ENCODE measurements around the gene C14orf180. TPM values are rescaled to one million over a fixed set of nuclear protein-coding genes. Genes with fewer than 3 reads are reported as not detected.

C14orf180 gene
- total RNA-seq, 6 experiments from 2014 or later, result not detected

DNA sequence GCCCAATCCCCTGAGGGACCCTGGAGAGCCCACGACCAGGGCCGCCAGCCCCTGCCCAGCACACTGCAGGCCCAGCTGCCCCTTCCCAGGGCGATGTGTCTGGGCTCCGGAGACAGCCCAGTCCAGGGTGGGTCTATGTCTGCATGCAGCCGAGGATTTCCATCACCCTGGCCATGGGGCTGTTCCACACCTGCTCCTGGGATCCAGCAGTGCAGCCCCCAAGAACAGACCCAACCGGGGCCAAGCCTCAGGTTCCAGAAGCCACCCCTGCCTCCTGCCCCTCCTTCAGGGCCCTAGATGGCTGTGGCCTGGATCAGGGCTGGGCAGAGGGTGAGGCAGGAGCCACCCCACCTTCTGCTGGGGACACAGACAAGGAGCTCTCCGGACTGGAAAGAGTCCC, 11.5 kb downstream of the C14orf180 start:
- no peak for DNase-seq
- TF ChIP-seq, protein P1, sequence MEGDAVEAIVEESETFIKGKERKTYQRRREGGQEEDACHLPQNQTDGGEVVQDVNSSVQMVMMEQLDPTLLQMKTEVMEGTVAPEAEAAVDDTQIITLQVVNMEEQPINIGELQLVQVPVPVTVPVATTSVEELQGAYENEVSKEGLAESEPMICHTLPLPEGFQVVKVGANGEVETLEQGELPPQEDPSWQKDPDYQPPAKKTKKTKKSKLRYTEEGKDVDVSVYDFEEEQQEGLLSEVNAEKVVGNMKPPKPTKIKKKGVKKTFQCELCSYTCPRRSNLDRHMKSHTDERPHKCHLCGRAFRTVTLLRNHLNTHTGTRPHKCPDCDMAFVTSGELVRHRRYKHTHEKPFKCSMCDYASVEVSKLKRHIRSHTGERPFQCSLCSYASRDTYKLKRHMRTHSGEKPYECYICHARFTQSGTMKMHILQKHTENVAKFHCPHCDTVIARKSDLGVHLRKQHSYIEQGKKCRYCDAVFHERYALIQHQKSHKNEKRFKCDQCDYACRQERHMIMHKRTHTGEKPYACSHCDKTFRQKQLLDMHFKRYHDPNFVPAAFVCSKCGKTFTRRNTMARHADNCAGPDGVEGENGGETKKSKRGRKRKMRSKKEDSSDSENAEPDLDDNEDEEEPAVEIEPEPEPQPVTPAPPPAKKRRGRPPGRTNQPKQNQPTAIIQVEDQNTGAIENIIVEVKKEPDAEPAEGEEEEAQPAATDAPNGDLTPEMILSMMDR (IDR thresholded peaks at IDR 0.05), result no peak
- H3K4me3 Mint-ChIP-seq, result peak overlapping the region; percentile 74; the same call in 1 of the 2 replicates
- H3K9me3 Mint-ChIP-seq, result no peaks in the 10 kb centered on the region
- peaks cover 7% of the 10 kb centered on the region for H3K4me1 Mint-ChIP-seq (ENCODE audit: low read depth)
- H3K27ac Mint-ChIP-seq, result no peak overlapping the region
- no peaks in the 10 kb centered on the region for H3K36me3 Mint-ChIP-seq (ENCODE audit: low read depth)
- H3K27me3 Mint-ChIP-seq (ENCODE audit: insufficient read depth), result peaks cover 23% of the 10 kb centered on the region

DNA sequence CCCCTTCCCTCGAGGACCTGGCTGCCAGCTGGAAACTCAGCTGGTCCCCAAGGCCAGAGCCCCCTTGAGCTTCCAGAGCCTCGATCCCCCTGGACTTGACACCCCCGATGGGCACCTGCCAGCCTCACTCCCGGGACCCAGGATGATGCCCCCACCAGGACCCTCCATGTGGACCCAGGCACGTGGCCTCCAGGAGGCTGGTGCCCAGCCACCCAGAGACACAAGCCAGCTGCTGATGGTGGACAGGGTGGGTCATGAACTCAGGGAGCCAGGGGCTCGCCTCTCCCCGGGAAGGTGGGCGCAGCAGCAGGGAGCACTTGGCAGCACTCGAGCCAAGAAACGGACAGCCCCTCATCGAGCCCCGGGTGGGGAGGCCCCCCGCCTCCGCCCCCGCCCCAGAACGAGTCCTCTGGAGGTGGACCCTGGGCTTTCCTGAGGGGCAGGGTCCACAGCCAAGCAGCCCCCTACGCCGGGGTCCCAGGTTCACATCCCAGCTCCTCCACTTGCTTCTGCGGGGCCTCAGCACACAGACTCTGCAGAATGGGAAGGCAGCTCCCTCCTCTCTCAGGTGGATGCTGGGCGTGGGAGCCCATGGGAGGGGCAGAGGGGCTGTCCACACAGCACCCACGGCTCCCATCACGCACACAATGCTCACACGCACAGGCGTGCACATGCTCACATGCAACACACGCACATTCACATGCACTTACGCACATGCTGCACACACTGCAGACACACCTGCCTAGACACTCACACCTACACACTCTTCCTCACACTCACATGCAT, 12.1 kb downstream of the C14orf180 start:
- Mint-ChIP-seq H3K36me3 (ENCODE audit: low read depth) (no peaks in the 10 kb centered on the region), H3K4me3 (no peak overlapping the region), H3K4me1 (ENCODE audit: low read depth) (peaks cover 7% of the 10 kb centered on the region), H3K27ac (no peak overlapping the region), H3K9me3 (no peaks in the 10 kb centered on the region), H3K27me3 (ENCODE audit: insufficient read depth) (peaks cover 21% of the 10 kb centered on the region)
- no peak for DNase-seq
- TF ChIP-seq, protein P1 (IDR thresholded peaks at IDR 0.05), result no peak

DNA sequence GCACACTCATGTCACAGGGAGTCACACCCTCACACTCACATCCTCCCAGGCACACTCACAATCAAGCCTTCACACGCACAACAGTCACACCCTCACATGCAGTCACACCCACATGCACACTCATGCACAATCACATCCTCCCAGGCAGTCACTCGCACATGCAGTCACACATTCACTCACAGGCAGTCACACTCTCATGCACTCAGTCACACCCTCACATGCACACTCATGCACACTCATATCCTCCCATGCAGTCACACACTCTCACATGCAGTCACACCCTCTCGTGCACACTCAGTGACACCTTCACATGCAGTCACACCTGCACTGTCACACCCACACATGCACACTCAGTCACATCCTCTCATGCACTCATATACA, 12.7 kb downstream of the C14orf180 start:
- no peak overlapping the region for H3K27ac Mint-ChIP-seq
- no peaks in the 10 kb centered on the region for H3K9me3 Mint-ChIP-seq
- H3K27me3 Mint-ChIP-seq (ENCODE audit: insufficient read depth), result peaks cover 20% of the 10 kb centered on the region
- H3K36me3 Mint-ChIP-seq (ENCODE audit: low read depth), result no peaks in the 10 kb centered on the region
- peaks cover 7% of the 10 kb centered on the region for H3K4me1 Mint-ChIP-seq (ENCODE audit: low read depth)
- DNase-seq, result no peak
- TF ChIP-seq, protein P1 (IDR thresholded peaks at IDR 0.05), result no peak
- no peak overlapping the region for H3K4me3 Mint-ChIP-seq

GRCh38 chr14:104592785-104593184, 13.2 kb downstream of the C14orf180 start:
- Mint-ChIP-seq H3K27ac (no peak overlapping the region), H3K4me3 (no peak overlapping the region), H3K4me1 (ENCODE audit: low read depth) (peaks cover 7% of the 10 kb centered on the region), H3K36me3 (ENCODE audit: low read depth) (no peaks in the 10 kb centered on the region), H3K27me3 (ENCODE audit: insufficient read depth) (peaks cover 20% of the 10 kb centered on the region), H3K9me3 (no peaks in the 10 kb centered on the region)
- no peak for DNase-seq
- TF ChIP-seq, protein P1 (IDR thresholded peaks at IDR 0.05), result no peak

DNA sequence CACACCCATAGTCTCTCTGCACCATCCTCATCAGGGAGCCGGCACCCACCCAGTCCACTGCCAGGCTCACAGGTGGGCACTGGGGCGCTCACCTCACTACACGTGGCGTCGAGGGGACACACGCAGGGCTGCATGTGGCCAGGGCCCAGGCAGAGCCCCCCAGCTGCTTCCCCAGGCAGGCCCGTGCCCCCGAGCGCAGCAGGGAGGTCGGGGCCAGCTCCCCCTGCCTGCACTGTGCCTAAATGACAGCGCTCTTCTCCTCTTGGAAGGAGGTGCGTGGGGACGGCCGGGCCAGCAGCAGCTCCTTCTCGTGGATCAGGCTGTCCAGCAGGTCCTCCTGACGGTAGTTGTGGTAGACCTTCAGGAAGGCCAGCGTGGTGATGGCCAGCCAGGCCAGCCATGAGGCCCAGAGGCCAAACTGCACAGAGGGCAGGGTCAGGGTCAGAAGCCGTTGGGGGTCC, 13.7 kb downstream of the C14orf180 start:
- TF ChIP-seq, protein P1 (IDR thresholded peaks at IDR 0.05), result no peak
- Mint-ChIP-seq H3K4me3 (no peak overlapping the region), H3K9me3 (no peaks in the 10 kb centered on the region), H3K4me1 (ENCODE audit: low read depth) (peaks cover 7% of the 10 kb centered on the region), H3K27me3 (ENCODE audit: insufficient read depth) (peaks cover 21% of the 10 kb centered on the region), H3K27ac (no peak overlapping the region), H3K36me3 (ENCODE audit: low read depth) (no peaks in the 10 kb centered on the region)
- no peak for DNase-seq
